ENCODE results near the gene ALPP.

- no peak for TF ChIP-seq EZH2phosphoT487 (IDR thresholded peaks at IDR 0.05; ENCODE audit: insufficient read depth, low read depth)
- TF ChIP-seq EZH2 (IDR thresholded peaks at IDR 0.05; ENCODE audit: insufficient read depth, poor library complexity, severe bottlenecking): no peak
These were observed 40.9 kb downstream of the ALPP start for GRCh38 chr2:232419245-232420072.

All from GM23248 (cell line).